HepG2 (cell line): ENCODE measurements around the gene SH2D3C. TPM values are rescaled to one million over a fixed set of nuclear protein-coding genes. Genes with fewer than 3 reads are reported as not detected.
A peak's percentile ranks its signal among the peaks of the same experiment; 100 is the strongest.

Source experiments
- GLI4 ChIP-seq: sonication (generic); formaldehyde crosslinking; IDR thresholded peaks from 2 replicates; pipeline ENCODE4 v1.5.1; 2020; ENCODE audit warnings: missing genetic modification reagents, mild to moderate bottlenecking, moderate library complexity, borderline replicate concordance
- KDM2A ChIP-seq: sonication (generic); formaldehyde crosslinking; IDR thresholded peaks from 2 replicates; pipeline ENCODE4 v1.4.0; 2020; ENCODE audit warnings: low read depth, missing genetic modification reagents, borderline replicate concordance
- PHF21A ChIP-seq: sonication (generic); formaldehyde crosslinking; IDR thresholded peaks from 2 replicates; pipeline ENCODE4 v1.5.0; 2020; ENCODE audit warnings: mild to moderate bottlenecking, missing genetic modification reagents
- RBFOX2 ChIP-seq: fragments of 200-400 bp; formaldehyde crosslinking; IDR thresholded peaks from 2 replicates; pipeline ENCODE4 v1.6.1; 2017; ENCODE audit warnings: low read depth, mild to moderate bottlenecking, low read length
- SALL2 ChIP-seq: sonication (generic); formaldehyde crosslinking; IDR thresholded peaks from 2 replicates; pipeline ENCODE4 v1.8.1; 2023; ENCODE audit warnings: mild to moderate bottlenecking, missing genetic modification reagents, inconsistent platforms
- SIN3A ChIP-seq: IDR thresholded peaks from 2 replicates; pipeline ENCODE4 v1.6.1; 2011; ENCODE audit warnings: low read depth, mild to moderate bottlenecking, control low read depth, low read length, borderline replicate concordance
- SUZ12 ChIP-seq: fragments of 150-350 bp; IDR thresholded peaks from 2 replicates; pipeline ENCODE4 v1.6.1; 2014; ENCODE audit warnings: low read depth, low read length
- TBX2 ChIP-seq: sonication (generic); formaldehyde crosslinking; IDR thresholded peaks from 2 replicates; pipeline ENCODE4 v1.5.0; 2020; ENCODE audit warnings: missing genetic modification reagents, mild to moderate bottlenecking, borderline replicate concordance
- ZBTB21 ChIP-seq: sonication (generic); formaldehyde crosslinking; IDR thresholded peaks from 2 replicates; pipeline ENCODE4 v1.4.0; 2020; ENCODE audit warnings: missing genetic modification reagents
- ZFP37 ChIP-seq: sonication (generic); formaldehyde crosslinking; IDR thresholded peaks from 2 replicates; pipeline ENCODE4 v1.4.0; 2020; ENCODE audit warnings: missing genetic modification reagents, borderline replicate concordance
- ZFX ChIP-seq: sonication (generic); formaldehyde crosslinking; IDR thresholded peaks from 2 replicates; pipeline ENCODE4 v1.4.0; 2020; ENCODE audit warnings: mild to moderate bottlenecking, low read depth, missing genetic modification reagents, moderate library complexity
- ZNF256 ChIP-seq: sonication (generic); formaldehyde crosslinking; conservative IDR thresholded peaks from 2 replicates; pipeline ENCODE4 v1.4.0; 2020; ENCODE audit warnings: missing genetic modification reagents
- ZNF383 ChIP-seq: sonication (generic); formaldehyde crosslinking; IDR thresholded peaks from 2 replicates; pipeline ENCODE4 v1.4.0; 2020; ENCODE audit warnings: missing genetic modification reagents, mild to moderate bottlenecking, borderline replicate concordance
- polyA plus RNA-seq, 8 experiments: library from polyadenylated mRNA; depleted of rRNA in 3 of 8; stranded (reverse) in 7 of 8; unstranded in 1 of 8; fragments of >200 nt; fragmentation: Illumina TruSeq in 4 of 8; extraction: Trizol in 4 of 8; gene quantifications; 2 replicates each; pipeline versions ENCODE4 v1.2.1 to v1.2.3, GENCODE V29; 2011 to 2016; ENCODE audit warnings: low read depth in 4 of 8, missing spikeins in 1 of 8, mixed read lengths in 1 of 8; ENCODE audit not compliant: insufficient read depth in 1 of 8
- total RNA-seq, 5 experiments: library from RNA; depleted of rRNA; stranded (reverse); fragments of >200 nt; fragmentation: Illumina TruSeq; extraction: Trizol; gene quantifications; 2 replicates each; pipeline ENCODE4 v1.2.3, GENCODE V29; 2016; ENCODE audit warnings: low read depth in 1 of 5
- TF ChIP-seq, protein P1 (sequence below): sonication (generic); formaldehyde crosslinking; IDR thresholded peaks from 2 replicates; pipeline ENCODE4 v1.8.1; 2023; ENCODE audit warnings: mild to moderate bottlenecking, inconsistent platforms, moderate library complexity, missing genetic modification reagents, borderline replicate concordance
- TF ChIP-seq, protein P2 (sequence below): sonication (generic); formaldehyde crosslinking; IDR thresholded peaks from 2 replicates; pipeline ENCODE4 v1.5.0; 2020; ENCODE audit warnings: mild to moderate bottlenecking, missing genetic modification reagents
- TF ChIP-seq, protein P3 (sequence below), 2 experiments: sonication (generic) in 1 of 2; formaldehyde crosslinking in 1 of 2; IDR thresholded peaks; 2 replicates each; pipeline versions ENCODE4 v1.4.0 to v1.6.1; 2018 to 2020; ENCODE audit warnings: missing genetic modification reagents in 2 of 2, borderline replicate concordance in 1 of 2, low read depth in 1 of 2, mild to moderate bottlenecking in 1 of 2, missing biosample characterization in 1 of 2
- TF ChIP-seq, protein P4 (sequence below): sonication (generic); formaldehyde crosslinking; IDR thresholded peaks from 2 replicates; pipeline ENCODE4 v1.5.1; 2020; ENCODE audit warnings: missing genetic modification reagents, mild to moderate bottlenecking, borderline replicate concordance
- TF ChIP-seq, protein P5 (sequence below): conservative IDR thresholded peaks from 2 replicates; pipeline ENCODE4 v1.6.1; 2018; ENCODE audit warnings: missing genetic modification reagents

SH2D3C gene
- total and polyA plus RNA-seq, 2 of the 13 experiments (the other 11 are each of a cell fraction or from before 2014, with no cell fraction given): not detected

GRCh38 chr9:127715470-127716337 is 62.8 kb downstream of the SH2D3C start, which contains the start of the genes PTRH1 and TTC16 (continued):
- TF ChIP-seq SIN3A: peak; percentile 95; the same call in 1 of the 2 replicates
- TF ChIP-seq KDM2A (CRISPR knock-in tag): peak; percentile 68; the same call in 1 of the 2 replicates
- TF ChIP-seq PHF21A (CRISPR knock-in tag): peak; percentile 83
- 0 out of 2 replicates have a peak, but pooled peaks have one; percentile 27 for TF ChIP-seq ZFP37 (CRISPR knock-in tag)
- peak; percentile 48; the same call in 1 of the 2 replicates for TF ChIP-seq SALL2 (CRISPR knock-in tag)
- TF ChIP-seq, protein P1, sequence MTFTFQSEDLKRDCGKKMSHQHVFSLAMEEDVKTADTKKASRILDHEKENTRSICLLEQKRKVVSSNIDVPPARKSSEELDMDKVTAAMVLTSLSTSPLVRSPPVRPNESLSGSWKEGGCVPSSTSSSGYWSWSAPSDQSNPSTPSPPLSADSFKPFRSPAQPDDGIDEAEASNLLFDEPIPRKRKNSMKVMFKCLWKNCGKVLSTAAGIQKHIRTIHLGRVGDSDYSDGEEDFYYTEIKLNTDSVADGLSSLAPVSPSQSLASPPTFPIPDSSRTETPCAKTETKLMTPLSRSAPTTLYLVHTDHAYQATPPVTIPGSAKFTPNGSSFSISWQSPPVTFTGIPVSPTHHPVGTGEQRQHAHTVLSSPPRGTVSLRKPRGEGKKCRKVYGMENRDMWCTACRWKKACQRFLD (CRISPR knock-in tag): 0 out of 2 replicates have a peak, but pooled peaks have one; percentile 42
- no peak for TF ChIP-seq SUZ12
- TF ChIP-seq GLI4 (CRISPR knock-in tag): peak; percentile 46; the same call in 1 of the 2 replicates
- TF ChIP-seq, protein P2, sequence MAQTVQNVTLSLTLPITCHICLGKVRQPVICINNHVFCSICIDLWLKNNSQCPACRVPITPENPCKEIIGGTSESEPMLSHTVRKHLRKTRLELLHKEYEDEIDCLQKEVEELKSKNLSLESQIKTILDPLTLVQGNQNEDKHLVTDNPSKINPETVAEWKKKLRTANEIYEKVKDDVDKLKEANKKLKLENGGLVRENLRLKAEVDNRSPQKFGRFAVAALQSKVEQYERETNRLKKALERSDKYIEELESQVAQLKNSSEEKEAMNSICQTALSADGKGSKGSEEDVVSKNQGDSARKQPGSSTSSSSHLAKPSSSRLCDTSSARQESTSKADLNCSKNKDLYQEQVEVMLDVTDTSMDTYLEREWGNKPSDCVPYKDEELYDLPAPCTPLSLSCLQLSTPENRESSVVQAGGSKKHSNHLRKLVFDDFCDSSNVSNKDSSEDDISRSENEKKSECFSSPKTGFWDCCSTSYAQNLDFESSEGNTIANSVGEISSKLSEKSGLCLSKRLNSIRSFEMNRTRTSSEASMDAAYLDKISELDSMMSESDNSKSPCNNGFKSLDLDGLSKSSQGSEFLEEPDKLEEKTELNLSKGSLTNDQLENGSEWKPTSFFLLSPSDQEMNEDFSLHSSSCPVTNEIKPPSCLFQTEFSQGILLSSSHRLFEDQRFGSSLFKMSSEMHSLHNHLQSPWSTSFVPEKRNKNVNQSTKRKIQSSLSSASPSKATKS (CRISPR knock-in tag): no peak
- TF ChIP-seq, protein P3, sequence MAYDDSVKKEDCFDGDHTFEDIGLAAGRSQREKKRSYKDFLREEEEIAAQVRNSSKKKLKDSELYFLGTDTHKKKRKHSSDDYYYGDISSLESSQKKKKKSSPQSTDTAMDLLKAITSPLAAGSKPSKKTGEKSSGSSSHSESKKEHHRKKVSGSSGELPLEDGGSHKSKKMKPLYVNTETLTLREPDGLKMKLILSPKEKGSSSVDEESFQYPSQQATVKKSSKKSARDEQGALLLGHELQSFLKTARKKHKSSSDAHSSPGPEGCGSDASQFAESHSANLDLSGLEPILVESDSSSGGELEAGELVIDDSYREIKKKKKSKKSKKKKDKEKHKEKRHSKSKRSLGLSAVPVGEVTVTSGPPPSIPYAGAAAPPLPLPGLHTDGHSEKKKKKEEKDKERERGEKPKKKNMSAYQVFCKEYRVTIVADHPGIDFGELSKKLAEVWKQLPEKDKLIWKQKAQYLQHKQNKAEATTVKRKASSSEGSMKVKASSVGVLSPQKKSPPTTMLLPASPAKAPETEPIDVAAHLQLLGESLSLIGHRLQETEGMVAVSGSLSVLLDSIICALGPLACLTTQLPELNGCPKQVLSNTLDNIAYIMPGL (CRISPR knock-in tag; IDR thresholded peaks at IDR 0.05; ENCODE audit: borderline replicate concordance in 1 of 2, low read depth in 1 of 2): peak; percentile 21 to 22; a peak in 2 of 4 replicates
- peak; percentile 93 for TF ChIP-seq ZFX
- peak; percentile 36; the same call in 1 of the 2 replicates for TF ChIP-seq TBX2 (CRISPR knock-in tag)
- TF ChIP-seq, protein P4, sequence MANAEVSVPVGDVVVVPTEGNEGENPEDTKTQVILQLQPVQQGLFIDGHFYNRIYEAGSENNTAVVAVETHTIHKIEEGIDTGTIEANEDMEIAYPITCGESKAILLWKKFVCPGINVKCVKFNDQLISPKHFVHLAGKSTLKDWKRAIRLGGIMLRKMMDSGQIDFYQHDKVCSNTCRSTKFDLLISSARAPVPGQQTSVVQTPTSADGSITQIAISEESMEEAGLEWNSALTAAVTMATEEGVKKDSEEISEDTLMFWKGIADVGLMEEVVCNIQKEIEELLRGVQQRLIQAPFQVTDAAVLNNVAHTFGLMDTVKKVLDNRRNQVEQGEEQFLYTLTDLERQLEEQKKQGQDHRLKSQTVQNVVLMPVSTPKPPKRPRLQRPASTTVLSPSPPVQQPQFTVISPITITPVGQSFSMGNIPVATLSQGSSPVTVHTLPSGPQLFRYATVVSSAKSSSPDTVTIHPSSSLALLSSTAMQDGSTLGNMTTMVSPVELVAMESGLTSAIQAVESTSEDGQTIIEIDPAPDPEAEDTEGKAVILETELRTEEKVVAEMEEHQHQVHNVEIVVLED (CRISPR knock-in tag): peak; percentile 91
- TF ChIP-seq, protein P5, sequence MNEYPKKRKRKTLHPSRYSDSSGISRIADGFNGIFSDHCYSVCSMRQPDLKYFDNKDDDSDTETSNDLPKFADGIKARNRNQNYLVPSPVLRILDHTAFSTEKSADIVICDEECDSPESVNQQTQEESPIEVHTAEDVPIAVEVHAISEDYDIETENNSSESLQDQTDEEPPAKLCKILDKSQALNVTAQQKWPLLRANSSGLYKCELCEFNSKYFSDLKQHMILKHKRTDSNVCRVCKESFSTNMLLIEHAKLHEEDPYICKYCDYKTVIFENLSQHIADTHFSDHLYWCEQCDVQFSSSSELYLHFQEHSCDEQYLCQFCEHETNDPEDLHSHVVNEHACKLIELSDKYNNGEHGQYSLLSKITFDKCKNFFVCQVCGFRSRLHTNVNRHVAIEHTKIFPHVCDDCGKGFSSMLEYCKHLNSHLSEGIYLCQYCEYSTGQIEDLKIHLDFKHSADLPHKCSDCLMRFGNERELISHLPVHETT: 0 out of 2 replicates have a peak, but pooled peaks have one; percentile 34
- TF ChIP-seq ZNF256 (CRISPR knock-in tag): no peak
- TF ChIP-seq ZNF383 (CRISPR knock-in tag): no peak
- 0 out of 2 replicates have a peak, but pooled peaks have one; percentile 26 for TF ChIP-seq ZBTB21 (CRISPR knock-in tag)
- TF ChIP-seq RBFOX2: peak; percentile 69; the same call in 1 of the 2 replicates
